ENCODE data around the gene RAB44. TPM values are rescaled to one million over a fixed set of nuclear protein-coding genes. Genes with fewer than 3 reads are reported as not detected.

RAB44 gene
- total and polyA plus RNA-seq, 2 donors (not counting 1 experiment from before 2014, with no cell fraction given) = 0.15 to 0.16 TPM

- H3K4me3 ChIP-seq (ENCODE audit: control extremely low read depth in 1 of 5, extremely low read depth in 1 of 5, insufficient read depth in 1 of 5, low read depth in 2 of 5, low read length in 4 of 5) = no peak overlapping the region
- no peaks in the 10 kb centered on the region for H3K9me3 Mint-ChIP-seq (ENCODE audit: insufficient read depth)
- no peak overlapping the region for H3K4me2 ChIP-seq (replicated peaks; ENCODE audit: low read depth, low read length, poor library complexity, severe bottlenecking)
- H3K9ac ChIP-seq (ENCODE audit: low read length) = no peak overlapping the region
- ChIA-PET POLR2A (no interaction called here), CTCF (interaction anchor here (1.2 kb wide), 1 partner anchor 9 kb away, joined by 3 read pairs; no protein-coding TSS in a partner anchor)
- H3K36me3 ChIP-seq (replicated peaks in 1 of 2; ENCODE audit: control extremely low read depth in 1 of 2, control insufficient read depth in 1 of 2, extremely low read depth in 1 of 2, insufficient read depth in 2 of 2, low read length in 1 of 2) = no peaks in the 10 kb centered on the region
- H3K27ac Mint-ChIP-seq = no peak overlapping the region
- no peak for TF ChIP-seq EZH2 (IDR thresholded peaks at IDR 0.05; ENCODE audit: borderline replicate concordance, insufficient read depth, low read depth, low read length, poor library complexity, severe bottlenecking)
- TF ChIP-seq, protein P1, sequence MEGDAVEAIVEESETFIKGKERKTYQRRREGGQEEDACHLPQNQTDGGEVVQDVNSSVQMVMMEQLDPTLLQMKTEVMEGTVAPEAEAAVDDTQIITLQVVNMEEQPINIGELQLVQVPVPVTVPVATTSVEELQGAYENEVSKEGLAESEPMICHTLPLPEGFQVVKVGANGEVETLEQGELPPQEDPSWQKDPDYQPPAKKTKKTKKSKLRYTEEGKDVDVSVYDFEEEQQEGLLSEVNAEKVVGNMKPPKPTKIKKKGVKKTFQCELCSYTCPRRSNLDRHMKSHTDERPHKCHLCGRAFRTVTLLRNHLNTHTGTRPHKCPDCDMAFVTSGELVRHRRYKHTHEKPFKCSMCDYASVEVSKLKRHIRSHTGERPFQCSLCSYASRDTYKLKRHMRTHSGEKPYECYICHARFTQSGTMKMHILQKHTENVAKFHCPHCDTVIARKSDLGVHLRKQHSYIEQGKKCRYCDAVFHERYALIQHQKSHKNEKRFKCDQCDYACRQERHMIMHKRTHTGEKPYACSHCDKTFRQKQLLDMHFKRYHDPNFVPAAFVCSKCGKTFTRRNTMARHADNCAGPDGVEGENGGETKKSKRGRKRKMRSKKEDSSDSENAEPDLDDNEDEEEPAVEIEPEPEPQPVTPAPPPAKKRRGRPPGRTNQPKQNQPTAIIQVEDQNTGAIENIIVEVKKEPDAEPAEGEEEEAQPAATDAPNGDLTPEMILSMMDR (IDR thresholded peaks at IDR 0.05) = no peak
- WGBS (ENCODE audit: insufficient coverage) = 95% methylated on average over 5 of the region's 7 CpGs
- H3K27me3 Mint-ChIP-seq = no peaks in the 10 kb centered on the region
- peaks cover 13% of the 10 kb centered on the region for H3K4me1 Mint-ChIP-seq
- H3K9me3 ChIP-seq (ENCODE audit: control extremely low read depth in 1 of 3, control insufficient read depth in 2 of 3, insufficient read depth in 1 of 3, low read length in 2 of 3) = peaks cover 0 to 8% (median 0%) of the 10 kb centered on the region in 3 donors
- no peak overlapping the region for H2AFZ ChIP-seq (ENCODE audit: insufficient read depth, low read depth, low read length, poor library complexity, severe bottlenecking)
- no peaks in the 10 kb centered on the region for H3K79me2 ChIP-seq (ENCODE audit: control insufficient read depth, insufficient read depth, low read length)
- H4K20me1 ChIP-seq (ENCODE audit: control insufficient read depth, insufficient read depth, low read length, poor library complexity, severe bottlenecking) = no peaks in the 10 kb centered on the region
- no peaks in the 10 kb centered on the region for H3K27me3 ChIP-seq (replicated peaks in 1 of 4; ENCODE audit: control extremely low read depth in 1 of 4, control insufficient read depth in 3 of 4, insufficient read depth in 4 of 4, low read length in 3 of 4)
- peaks cover 13 to 14% of the 10 kb centered on the region in 2 donors for H3K4me1 ChIP-seq (ENCODE audit: control insufficient read depth in 2 of 2, insufficient read depth in 2 of 2, low read length in 2 of 2)
- intact Hi-C loops (cut with micrococcal nuclease) = no loop called here
- H3K27ac ChIP-seq (ENCODE audit: low read length in 2 of 2) = no peak overlapping the region
- ATAC-seq (ENCODE audit: low read depth) (no peak), DNase-seq (no peak)
- H3K4me3 Mint-ChIP-seq = no peak overlapping the region
Measured at GRCh38 chr6:36715469-36715868, 17.8 kb downstream of the RAB44 start.

GRCh38 chr6:36716476-36717093 lies 19.0 kb downstream of the RAB44 start:
- Mint-ChIP-seq H3K4me1 (peaks cover 17% of the 10 kb centered on the region), H3K9me3 (ENCODE audit: insufficient read depth) (no peaks in the 10 kb centered on the region), H3K27ac (no peak overlapping the region), H3K27me3 (no peaks in the 10 kb centered on the region), H3K4me3 (no peak overlapping the region)
- no peak for ATAC-seq (ENCODE audit: low read depth)
- H4K20me1 ChIP-seq (ENCODE audit: control insufficient read depth, insufficient read depth, low read length, poor library complexity, severe bottlenecking) = no peaks in the 10 kb centered on the region
- H3K79me2 ChIP-seq (ENCODE audit: control insufficient read depth, insufficient read depth, low read length) = no peaks in the 10 kb centered on the region
- ChIA-PET POLR2A (no interaction called here), CTCF (interaction anchor here (0.7 to 1.2 kb wide), 3 partner anchors 8 to 415 kb away, joined by 3 read pairs; no protein-coding TSS in a partner anchor)
- H3K9me3 ChIP-seq (ENCODE audit: control extremely low read depth in 1 of 3, control insufficient read depth in 2 of 3, insufficient read depth in 1 of 3, low read length in 2 of 3) = peaks cover 0 to 9% (median 0%) of the 10 kb centered on the region in 3 donors
- no peaks in the 10 kb centered on the region for H3K27me3 ChIP-seq (replicated peaks in 1 of 4; ENCODE audit: control extremely low read depth in 1 of 4, control insufficient read depth in 3 of 4, insufficient read depth in 4 of 4, low read length in 3 of 4)
- 88% methylated on average over 1 of the region's 8 CpGs for WGBS (ENCODE audit: insufficient coverage)
- H3K36me3 ChIP-seq (replicated peaks in 1 of 2; ENCODE audit: control extremely low read depth in 1 of 2, control insufficient read depth in 1 of 2, extremely low read depth in 1 of 2, insufficient read depth in 2 of 2, low read length in 1 of 2) = no peaks in the 10 kb centered on the region
- no peak for DNase-seq
- no peak overlapping the region for H2AFZ ChIP-seq (ENCODE audit: insufficient read depth, low read depth, low read length, poor library complexity, severe bottlenecking)
- H3K9ac ChIP-seq (ENCODE audit: low read length) = no peak overlapping the region
- H3K4me3 ChIP-seq (ENCODE audit: control extremely low read depth in 1 of 5, extremely low read depth in 1 of 5, insufficient read depth in 1 of 5, low read depth in 2 of 5, low read length in 4 of 5) = no peak overlapping the region
- H3K4me1 ChIP-seq (ENCODE audit: control insufficient read depth in 2 of 2, insufficient read depth in 2 of 2, low read length in 2 of 2) = peaks cover 17 to 19% of the 10 kb centered on the region in 2 donors
- no peak overlapping the region for H3K4me2 ChIP-seq (replicated peaks; ENCODE audit: low read depth, low read length, poor library complexity, severe bottlenecking)
- no peak for TF ChIP-seq EZH2 (IDR thresholded peaks at IDR 0.05; ENCODE audit: borderline replicate concordance, insufficient read depth, low read depth, low read length, poor library complexity, severe bottlenecking)
- no peak overlapping the region for H3K27ac ChIP-seq (ENCODE audit: low read length in 2 of 2)
- intact Hi-C loops (cut with micrococcal nuclease) = no loop called here
